LNCAP (cell line): ENCODE measurements around the gene LRRFIP1.

ENCODE experiments used
- CTCF ChIP-seq: fragments of 450-650 bp; IDR thresholded peaks from 2 replicates; pipeline ENCODE4 v1.5.1; 2017; ENCODE audit warnings: mild to moderate bottlenecking

The LRRFIP1 gene

GRCh38 chr2:237712477-237713377, 85.3 kb downstream of the LRRFIP1 start:
- TF ChIP-seq CTCF: no peak

- TF ChIP-seq CTCF: no peak
These were observed 87.5 kb downstream of the LRRFIP1 start for GRCh38 chr2:237714690-237715458.

- TF ChIP-seq CTCF: no peak
These were observed 88.1 kb downstream of the LRRFIP1 start for GRCh38 chr2:237715459-237715947.

- TF ChIP-seq CTCF: no peak
These were observed 88.6 kb downstream of the LRRFIP1 start for GRCh38 chr2:237716011-237716410.

- TF ChIP-seq CTCF: no peak
These were observed 90.2 kb downstream of the LRRFIP1 start for GRCh38 chr2:237717366-237718276.

GRCh38 chr2:237718277-237718634, 90.9 kb downstream of the LRRFIP1 start:
- no peak for TF ChIP-seq CTCF

GRCh38 chr2:237720444-237720843, 93.1 kb downstream of the LRRFIP1 start:
- no peak for TF ChIP-seq CTCF
